ENCODE results near the gene CORO1A. TPM values are rescaled to one million over a fixed set of nuclear protein-coding genes. Genes with fewer than 3 reads are reported as not detected.
A peak's percentile ranks its signal among the peaks of the same experiment; 100 is the strongest.

The CORO1A gene
- polyA plus RNA-seq (2011; rRNA removed) (0.82 and 0.83 TPM in 2 replicates), polyA plus RNA-seq (2017; fragmentation: RNase III; extraction: RNeasy Plus Mini Kit Qiagen cat#74134 plus additional on column Dnase treatment) (4.1 to 5.9 TPM (median 5.3 TPM) in 3 replicates), polyA minus RNA-seq (2011; rRNA and poly(A)+ RNA removed) (0.25 and 2.0 TPM in 2 replicates)
- polyA plus RNA-seq (2012; cell fraction: cytosol; rRNA removed), result 4.7 and 4.9 TPM in 2 replicates
- polyA plus RNA-seq (2012; cell fraction: nucleus; rRNA removed), result 8.2 and 9.4 TPM in 2 replicates

DNA sequence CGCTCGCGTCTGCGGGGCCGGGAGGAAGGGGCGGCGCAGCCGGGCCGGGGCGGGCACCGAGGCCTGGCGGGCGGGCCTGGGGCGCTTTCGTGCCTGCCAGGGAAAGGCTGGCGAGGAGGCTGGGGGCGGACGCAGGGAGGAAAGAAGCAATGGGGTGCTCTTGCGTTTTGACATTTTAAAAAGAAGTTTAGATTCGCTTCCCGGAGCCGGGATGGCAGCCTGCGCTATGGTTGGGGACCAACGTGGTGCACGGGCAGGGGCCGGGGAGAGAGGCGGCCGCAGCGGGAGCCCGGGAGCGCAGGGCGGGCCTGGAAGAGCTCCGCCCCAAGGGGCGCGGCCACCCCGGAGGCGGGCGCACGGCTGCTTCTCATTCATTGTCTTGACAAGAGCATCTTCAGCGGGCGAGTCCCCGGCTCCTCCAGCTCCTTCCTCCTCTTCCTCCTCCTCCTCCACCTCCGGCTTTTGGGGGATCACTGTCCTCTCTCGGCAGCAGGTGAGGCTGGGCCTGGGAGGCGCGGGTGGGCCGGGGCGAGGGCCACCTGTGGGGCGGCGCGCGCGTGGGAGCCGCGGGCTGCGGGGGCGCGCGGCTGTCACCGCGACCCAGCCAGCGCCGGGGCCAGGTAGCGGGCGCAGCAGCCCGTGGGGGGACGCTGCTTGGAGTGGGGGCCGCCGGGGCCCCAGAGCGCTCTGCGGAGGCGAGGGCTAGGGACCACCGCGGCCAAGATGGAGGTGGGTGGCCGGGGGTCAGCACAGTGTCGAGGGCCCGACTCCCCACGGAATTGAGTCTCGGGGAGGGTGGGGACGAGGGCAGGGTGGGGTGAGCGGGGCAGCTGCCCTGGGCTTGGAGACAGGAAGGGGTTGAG lies at the start of gene CORO1A:
Gene CORO1A (plus strand): TSS at position 370 of the 863 bp plus-strand sequence. CDS start 1,608 bp downstream, outside the sequence.
- DNase-seq (ENCODE audit: low read depth in 1 of 2, low spot score in 1 of 2), result peak; percentile 67 to 85
- WGBS (ENCODE audit: missing lambda C conversion rate), result 1% methylated on average over 30 of the region's 81 CpGs
- peaks cover 21% of the 10 kb centered on the region; the same call in 2 of the 3 replicates for H3K4me1 ChIP-seq
- H3K27ac ChIP-seq, result peak within 1 kb of the TSS; percentile 70 to 93
- FAIRE-seq, result no peak
- H3K4me3 ChIP-seq, result peak within 1 kb of the TSS; percentile 55
- ATAC-seq, result peak; percentile 84 to 88
- H3K4me2 ChIP-seq, result peak within 1 kb of the TSS; percentile 95
- CTCF ChIA-PET, result no interaction called here
- TF ChIP-seq PHF8 (IDR thresholded peaks at IDR 0.05; ENCODE audit: borderline replicate concordance, low read depth), result peak; percentile 49; the same call in 1 of the 2 replicates
- TF ChIP-seq, protein P1, sequence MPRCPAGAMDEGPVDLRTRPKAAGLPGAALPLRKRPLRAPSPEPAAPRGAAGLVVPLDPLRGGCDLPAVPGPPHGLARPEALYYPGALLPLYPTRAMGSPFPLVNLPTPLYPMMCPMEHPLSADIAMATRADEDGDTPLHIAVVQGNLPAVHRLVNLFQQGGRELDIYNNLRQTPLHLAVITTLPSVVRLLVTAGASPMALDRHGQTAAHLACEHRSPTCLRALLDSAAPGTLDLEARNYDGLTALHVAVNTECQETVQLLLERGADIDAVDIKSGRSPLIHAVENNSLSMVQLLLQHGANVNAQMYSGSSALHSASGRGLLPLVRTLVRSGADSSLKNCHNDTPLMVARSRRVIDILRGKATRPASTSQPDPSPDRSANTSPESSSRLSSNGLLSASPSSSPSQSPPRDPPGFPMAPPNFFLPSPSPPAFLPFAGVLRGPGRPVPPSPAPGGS (IDR thresholded peaks at IDR 0.05), result 0 out of 3 replicates have a peak, but pooled peaks have one; percentile 32
- TF ChIP-seq, protein P2, sequence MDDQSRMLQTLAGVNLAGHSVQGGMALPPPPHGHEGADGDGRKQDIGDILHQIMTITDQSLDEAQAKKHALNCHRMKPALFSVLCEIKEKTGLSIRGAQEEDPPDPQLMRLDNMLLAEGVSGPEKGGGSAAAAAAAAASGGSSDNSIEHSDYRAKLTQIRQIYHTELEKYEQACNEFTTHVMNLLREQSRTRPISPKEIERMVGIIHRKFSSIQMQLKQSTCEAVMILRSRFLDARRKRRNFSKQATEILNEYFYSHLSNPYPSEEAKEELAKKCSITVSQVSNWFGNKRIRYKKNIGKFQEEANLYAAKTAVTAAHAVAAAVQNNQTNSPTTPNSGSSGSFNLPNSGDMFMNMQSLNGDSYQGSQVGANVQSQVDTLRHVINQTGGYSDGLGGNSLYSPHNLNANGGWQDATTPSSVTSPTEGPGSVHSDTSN (IDR thresholded peaks at IDR 0.05), result peak; percentile 64; the same call in 1 of the 2 replicates
- peak; percentile 52 for TF ChIP-seq POLR2A (IDR thresholded peaks at IDR 0.05; ENCODE audit: low read length)
- TF ChIP-seq, protein P3, sequence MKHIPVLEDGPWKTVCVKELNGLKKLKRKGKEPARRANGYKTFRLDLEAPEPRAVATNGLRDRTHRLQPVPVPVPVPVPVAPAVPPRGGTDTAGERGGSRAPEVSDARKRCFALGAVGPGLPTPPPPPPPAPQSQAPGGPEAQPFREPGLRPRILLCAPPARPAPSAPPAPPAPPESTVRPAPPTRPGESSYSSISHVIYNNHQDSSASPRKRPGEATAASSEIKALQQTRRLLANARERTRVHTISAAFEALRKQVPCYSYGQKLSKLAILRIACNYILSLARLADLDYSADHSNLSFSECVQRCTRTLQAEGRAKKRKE (CRISPR knock-in tag; IDR thresholded peaks at IDR 0.05; ENCODE audit: low read depth), result no peak
- TF ChIP-seq CEBPB (IDR thresholded peaks at IDR 0.05), result no peak
- peak; percentile 11; the same call in 1 of the 3 replicates for TF ChIP-seq SMC3 (IDR thresholded peaks at IDR 0.05)
- peak in 1 of 2 experiments; percentile 62; a peak in 2 of 5 replicates for TF ChIP-seq JUN (IDR thresholded peaks at IDR 0.05)
- no peaks in the 10 kb centered on the region for H3K9me3 ChIP-seq
- POLR2A ChIA-PET, result interaction anchor here (0.6 to 1.0 kb wide), 3 partner anchors 86 to 118 kb away, joined by 3 to 4 read pairs (median 3); partner anchors contain the start of genes ALDOA and YPEL3

DNA sequence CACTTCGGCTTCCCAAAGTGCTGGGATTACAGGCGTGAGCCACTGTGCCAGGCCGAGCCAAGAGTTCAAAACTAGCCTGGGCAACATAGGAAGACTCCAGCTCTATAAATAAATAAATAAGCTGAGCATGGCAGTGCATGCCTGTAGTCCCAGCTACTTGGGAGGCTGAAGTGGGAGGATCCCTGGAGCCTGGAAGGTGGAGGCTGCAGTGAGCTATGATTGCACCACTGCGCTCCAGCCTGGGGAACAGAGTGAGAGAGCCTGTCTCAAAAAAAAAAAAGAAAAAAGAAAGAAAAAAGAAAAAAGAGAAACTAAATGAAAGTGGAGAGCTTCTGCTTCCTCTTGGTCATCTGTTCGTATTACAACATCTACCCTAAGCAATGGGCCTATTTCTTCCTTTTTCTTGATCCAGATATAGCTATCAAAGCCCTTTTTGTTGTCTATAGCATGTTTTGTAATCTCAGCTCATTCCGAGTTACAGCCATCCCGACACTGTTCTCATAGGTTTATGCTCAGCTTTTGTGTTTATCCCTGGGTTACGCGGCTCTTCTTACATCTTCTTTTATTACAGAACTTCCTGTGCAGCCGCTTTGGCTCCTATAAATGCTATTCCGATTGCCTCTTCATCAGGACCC lies 46.3 kb upstream of the CORO1A start:
- 82% methylated on average over 11 of the region's 11 CpGs for WGBS (ENCODE audit: missing lambda C conversion rate)
- peaks cover 4% of the 10 kb centered on the region; the same call in 1 of the 3 replicates for H3K4me1 ChIP-seq
- ATAC-seq, result no peak
- TF ChIP-seq, protein P4, sequence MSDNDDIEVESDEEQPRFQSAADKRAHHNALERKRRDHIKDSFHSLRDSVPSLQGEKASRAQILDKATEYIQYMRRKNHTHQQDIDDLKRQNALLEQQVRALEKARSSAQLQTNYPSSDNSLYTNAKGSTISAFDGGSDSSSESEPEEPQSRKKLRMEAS (IDR thresholded peaks at IDR 0.05), result no peak
- TF ChIP-seq GATA3 (IDR thresholded peaks at IDR 0.05; ENCODE audit: borderline replicate concordance) (no peak), HOXB5 (CRISPR knock-in tag; IDR thresholded peaks at IDR 0.05) (no peak), CHD4 (IDR thresholded peaks at IDR 0.05; ENCODE audit: borderline replicate concordance) (no peak), CBX2 (IDR thresholded peaks at IDR 0.05; ENCODE audit: borderline replicate concordance, low read depth) (no peak), JUN (IDR thresholded peaks at IDR 0.05) (no peak), RCOR1 (IDR thresholded peaks at IDR 0.05; ENCODE audit: low read depth, low read length) (no peak), POLR2AphosphoS2 (conservative IDR thresholded peaks at IDR 0.05; ENCODE audit: low read length) (no peak), EP300 (IDR thresholded peaks at IDR 0.05) (no peak), JUNB (IDR thresholded peaks at IDR 0.05) (no peak), HOXA7 (CRISPR knock-in tag; IDR thresholded peaks at IDR 0.05) (no peak), MAZ (IDR thresholded peaks at IDR 0.05; ENCODE audit: borderline replicate concordance, low read depth, low read length) (no peak), CBX8 (IDR thresholded peaks at IDR 0.05) (no peak), ZSCAN20 (CRISPR knock-in tag; IDR thresholded peaks at IDR 0.05) (no peak), FOXS1 (CRISPR knock-in tag; IDR thresholded peaks at IDR 0.05) (no peak)
- TF ChIP-seq, protein P2 (IDR thresholded peaks at IDR 0.05), result no peak
- TF ChIP-seq, protein P5, sequence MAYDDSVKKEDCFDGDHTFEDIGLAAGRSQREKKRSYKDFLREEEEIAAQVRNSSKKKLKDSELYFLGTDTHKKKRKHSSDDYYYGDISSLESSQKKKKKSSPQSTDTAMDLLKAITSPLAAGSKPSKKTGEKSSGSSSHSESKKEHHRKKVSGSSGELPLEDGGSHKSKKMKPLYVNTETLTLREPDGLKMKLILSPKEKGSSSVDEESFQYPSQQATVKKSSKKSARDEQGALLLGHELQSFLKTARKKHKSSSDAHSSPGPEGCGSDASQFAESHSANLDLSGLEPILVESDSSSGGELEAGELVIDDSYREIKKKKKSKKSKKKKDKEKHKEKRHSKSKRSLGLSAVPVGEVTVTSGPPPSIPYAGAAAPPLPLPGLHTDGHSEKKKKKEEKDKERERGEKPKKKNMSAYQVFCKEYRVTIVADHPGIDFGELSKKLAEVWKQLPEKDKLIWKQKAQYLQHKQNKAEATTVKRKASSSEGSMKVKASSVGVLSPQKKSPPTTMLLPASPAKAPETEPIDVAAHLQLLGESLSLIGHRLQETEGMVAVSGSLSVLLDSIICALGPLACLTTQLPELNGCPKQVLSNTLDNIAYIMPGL (CRISPR knock-in tag; IDR thresholded peaks at IDR 0.05; ENCODE audit: borderline replicate concordance), result no peak
- TF ChIP-seq, protein P6, sequence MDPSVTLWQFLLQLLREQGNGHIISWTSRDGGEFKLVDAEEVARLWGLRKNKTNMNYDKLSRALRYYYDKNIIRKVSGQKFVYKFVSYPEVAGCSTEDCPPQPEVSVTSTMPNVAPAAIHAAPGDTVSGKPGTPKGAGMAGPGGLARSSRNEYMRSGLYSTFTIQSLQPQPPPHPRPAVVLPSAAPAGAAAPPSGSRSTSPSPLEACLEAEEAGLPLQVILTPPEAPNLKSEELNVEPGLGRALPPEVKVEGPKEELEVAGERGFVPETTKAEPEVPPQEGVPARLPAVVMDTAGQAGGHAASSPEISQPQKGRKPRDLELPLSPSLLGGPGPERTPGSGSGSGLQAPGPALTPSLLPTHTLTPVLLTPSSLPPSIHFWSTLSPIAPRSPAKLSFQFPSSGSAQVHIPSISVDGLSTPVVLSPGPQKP (IDR thresholded peaks at IDR 0.05; ENCODE audit: low read depth, low read length), result no peak
- TF ChIP-seq, protein P3 (CRISPR knock-in tag; IDR thresholded peaks at IDR 0.05; ENCODE audit: low read depth), result no peak
- POLR2A ChIA-PET, result interaction anchor here (0.7 kb wide), 1 partner anchor 20 kb away, joined by 6 read pairs; no protein-coding TSS in a partner anchor
- no peaks in the 10 kb centered on the region for H3K9me3 ChIP-seq
- no peak overlapping the region for H3K4me2 ChIP-seq
- no peak overlapping the region for H3K27ac ChIP-seq
- CTCF ChIA-PET, result interaction anchor here (0.7 to 2.5 kb wide), 4 partner anchors 13 to 45 kb away, joined by 3 to 12 read pairs (median 8); partner anchors contain the start of genes GDPD3 and TBX6
- FAIRE-seq, result no peak
- H3K4me3 ChIP-seq, result no peak overlapping the region
- no peak for DNase-seq (ENCODE audit: low read depth in 1 of 2, low spot score in 1 of 2)

All from A549 (cell line).